Activated naive CD8-positive, alpha-beta T cell (primary cell): Measurements from ENCODE around the gene ANO5.

Source experiments
- H3K27ac Mint-ChIP-seq: one replicate; pipeline ENCODE4 v1.8.0; 2021; ENCODE audit warnings: mixed read lengths
- H3K27me3 Mint-ChIP-seq: one replicate; pipeline ENCODE4 v1.8.0; 2021; ENCODE audit warnings: mixed read lengths
- H3K36me3 Mint-ChIP-seq: one replicate; pipeline ENCODE4 v1.8.0; 2021; ENCODE audit warnings: mixed read lengths
- H3K4me1 Mint-ChIP-seq: one replicate; pipeline ENCODE4 v1.8.0; 2021; ENCODE audit warnings: low read depth, mixed read lengths
- H3K4me3 Mint-ChIP-seq: one replicate; pipeline ENCODE4 v1.8.0; 2021; ENCODE audit warnings: mild to moderate bottlenecking, mixed read lengths
- H3K9me3 Mint-ChIP-seq: one replicate; pipeline ENCODE4 v1.8.0; 2021; ENCODE audit warnings: low read depth, mixed read lengths

ANO5 gene

DNA sequence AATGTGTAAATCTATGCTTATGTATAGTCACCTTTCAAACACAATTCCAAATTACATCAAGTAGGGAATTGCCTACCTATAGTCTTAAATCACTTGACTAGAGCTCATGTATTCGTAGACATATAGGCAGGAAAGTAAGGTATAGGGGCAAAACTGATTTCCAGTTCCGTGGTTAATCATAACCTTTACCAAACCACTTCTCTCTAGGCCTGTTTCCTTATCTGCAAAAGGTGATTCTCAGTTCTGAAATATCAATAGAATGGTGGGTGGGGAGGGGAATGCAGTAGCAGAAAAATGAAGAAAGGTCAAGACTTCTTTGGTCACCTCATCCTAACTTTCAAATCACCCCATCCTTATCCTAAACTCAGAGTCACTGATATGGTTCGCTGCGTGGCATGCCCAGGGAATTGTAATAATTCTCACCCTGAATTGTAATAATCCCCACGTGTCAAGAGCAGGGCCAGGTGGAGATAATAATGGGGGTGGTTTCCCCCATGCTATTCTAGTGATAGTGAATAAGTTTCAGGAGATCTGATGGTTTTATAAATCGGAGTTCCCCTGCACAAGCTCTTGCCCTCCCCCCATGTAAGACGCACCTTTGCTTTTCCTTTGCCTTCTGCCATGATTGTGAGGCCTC, 1.9 kb upstream of the ANO5 start:
- Mint-ChIP-seq H3K27me3 (peaks cover 18% of the 10 kb centered on the region), H3K36me3 (no peaks in the 10 kb centered on the region), H3K27ac (no peak overlapping the region), H3K4me1 (peaks cover 11% of the 10 kb centered on the region), H3K4me3 (no peak overlapping the region), H3K9me3 (no peaks in the 10 kb centered on the region)

DNA sequence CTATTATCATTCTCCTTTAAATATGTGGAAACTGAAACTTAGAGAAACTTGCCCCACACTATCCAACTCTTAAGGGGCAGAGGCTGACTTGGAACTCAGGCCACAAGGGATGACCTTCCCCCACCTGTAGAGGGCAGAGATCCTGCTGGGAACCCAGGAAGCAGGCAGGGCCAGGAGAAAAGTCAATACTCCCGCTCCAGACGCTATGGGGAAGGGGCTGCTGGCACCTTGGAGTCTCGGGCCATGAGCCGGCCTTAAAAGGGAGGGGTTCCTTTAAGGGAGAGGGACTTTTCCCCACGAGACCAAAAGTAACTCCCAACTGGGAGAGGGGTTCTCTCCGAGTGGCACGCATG, 620 bp upstream of the ANO5 start:
- peaks cover 11% of the 10 kb centered on the region for H3K4me1 Mint-ChIP-seq
- peak overlapping the region; percentile 53 for H3K4me3 Mint-ChIP-seq
- no peaks in the 10 kb centered on the region for H3K9me3 Mint-ChIP-seq
- no peak overlapping the region for H3K27ac Mint-ChIP-seq
- H3K27me3 Mint-ChIP-seq, result peaks cover 18% of the 10 kb centered on the region
- no peaks in the 10 kb centered on the region for H3K36me3 Mint-ChIP-seq

DNA sequence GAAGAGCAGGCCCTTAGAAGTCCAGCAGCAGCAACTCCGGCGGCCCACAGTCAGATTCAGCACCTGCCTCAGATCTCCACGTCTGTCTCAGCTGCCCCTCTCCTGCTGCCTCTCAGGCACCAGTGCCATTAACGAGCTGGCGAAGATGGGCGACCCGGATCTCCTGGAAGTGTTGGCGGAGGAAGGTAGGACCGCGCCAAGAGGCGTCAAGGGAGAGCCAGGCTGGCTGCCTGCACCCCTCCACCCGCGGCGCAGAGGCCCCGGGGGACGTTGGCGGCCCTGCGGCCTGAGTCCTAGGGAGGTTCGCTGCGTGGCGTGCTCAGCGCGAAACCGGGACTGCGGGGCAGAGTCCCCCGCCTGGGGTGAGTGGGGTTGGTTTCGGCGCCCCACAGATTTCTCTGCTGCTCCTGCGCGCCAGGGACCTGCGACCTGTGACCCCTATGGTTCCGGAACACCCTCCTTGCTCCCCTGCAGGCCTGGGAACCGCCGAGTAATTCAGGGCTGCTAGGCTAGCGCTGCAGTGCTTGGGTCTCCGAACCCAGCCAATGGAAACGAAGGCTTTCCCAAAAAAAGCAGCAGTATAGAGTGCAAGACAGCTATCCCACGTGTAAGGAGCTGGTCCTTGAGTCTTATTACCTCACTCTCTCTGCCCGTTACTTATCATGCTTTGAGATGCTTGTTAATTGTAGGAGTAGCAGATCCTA, 615 bp downstream of the ANO5 start:
- no peaks in the 10 kb centered on the region for H3K36me3 Mint-ChIP-seq
- no peak overlapping the region for H3K27ac Mint-ChIP-seq
- no peaks in the 10 kb centered on the region for H3K9me3 Mint-ChIP-seq
- peaks cover 18% of the 10 kb centered on the region for H3K27me3 Mint-ChIP-seq
- H3K4me1 Mint-ChIP-seq, result peaks cover 11% of the 10 kb centered on the region
- H3K4me3 Mint-ChIP-seq, result peak overlapping the region; percentile 52

DNA sequence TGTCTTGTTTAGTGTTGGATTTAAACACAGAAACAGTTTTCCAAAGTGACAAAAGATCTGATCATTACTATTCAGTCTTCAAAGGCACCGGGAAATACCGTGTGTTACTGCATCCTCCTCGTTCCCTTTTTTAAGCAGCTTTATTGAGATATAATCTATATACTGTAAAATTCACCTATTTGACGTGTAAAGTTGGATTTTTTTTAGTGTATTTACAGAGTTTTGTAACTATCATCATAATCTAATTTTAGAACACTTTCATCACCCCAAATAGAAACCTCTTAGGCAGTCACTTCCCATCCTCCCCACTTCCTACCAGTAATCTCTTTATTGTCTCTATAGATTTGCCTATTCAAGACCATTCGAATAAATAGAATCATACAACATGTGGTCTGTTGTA, 1.4 kb downstream of the ANO5 start:
- Mint-ChIP-seq H3K27me3 (peaks cover 18% of the 10 kb centered on the region), H3K4me3 (no peak overlapping the region), H3K4me1 (peaks cover 11% of the 10 kb centered on the region), H3K36me3 (no peaks in the 10 kb centered on the region), H3K9me3 (no peaks in the 10 kb centered on the region), H3K27ac (no peak overlapping the region)

DNA sequence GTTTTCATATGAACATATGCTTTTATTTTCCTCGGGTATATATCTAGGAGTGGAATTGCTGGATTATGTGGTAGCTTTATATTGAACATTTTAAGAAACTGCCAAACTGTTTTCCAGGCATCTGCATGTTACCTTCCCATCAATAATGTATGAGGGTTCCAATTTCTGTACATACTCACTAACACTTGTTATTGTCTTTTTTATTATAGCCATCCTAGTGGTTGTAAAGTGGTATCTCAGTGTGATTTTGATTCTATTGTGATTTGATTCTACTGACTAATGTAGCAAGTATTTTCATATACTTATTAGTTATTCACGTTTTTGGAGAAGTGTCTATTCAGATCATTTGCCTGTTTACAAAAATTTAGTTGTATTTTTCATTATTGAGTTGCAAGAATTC, 2.0 kb downstream of the ANO5 start:
- no peak overlapping the region for H3K4me3 Mint-ChIP-seq
- H3K27ac Mint-ChIP-seq, result no peak overlapping the region
- H3K4me1 Mint-ChIP-seq, result peaks cover 11% of the 10 kb centered on the region
- H3K9me3 Mint-ChIP-seq, result no peaks in the 10 kb centered on the region
- no peaks in the 10 kb centered on the region for H3K36me3 Mint-ChIP-seq
- H3K27me3 Mint-ChIP-seq, result peaks cover 18% of the 10 kb centered on the region

DNA sequence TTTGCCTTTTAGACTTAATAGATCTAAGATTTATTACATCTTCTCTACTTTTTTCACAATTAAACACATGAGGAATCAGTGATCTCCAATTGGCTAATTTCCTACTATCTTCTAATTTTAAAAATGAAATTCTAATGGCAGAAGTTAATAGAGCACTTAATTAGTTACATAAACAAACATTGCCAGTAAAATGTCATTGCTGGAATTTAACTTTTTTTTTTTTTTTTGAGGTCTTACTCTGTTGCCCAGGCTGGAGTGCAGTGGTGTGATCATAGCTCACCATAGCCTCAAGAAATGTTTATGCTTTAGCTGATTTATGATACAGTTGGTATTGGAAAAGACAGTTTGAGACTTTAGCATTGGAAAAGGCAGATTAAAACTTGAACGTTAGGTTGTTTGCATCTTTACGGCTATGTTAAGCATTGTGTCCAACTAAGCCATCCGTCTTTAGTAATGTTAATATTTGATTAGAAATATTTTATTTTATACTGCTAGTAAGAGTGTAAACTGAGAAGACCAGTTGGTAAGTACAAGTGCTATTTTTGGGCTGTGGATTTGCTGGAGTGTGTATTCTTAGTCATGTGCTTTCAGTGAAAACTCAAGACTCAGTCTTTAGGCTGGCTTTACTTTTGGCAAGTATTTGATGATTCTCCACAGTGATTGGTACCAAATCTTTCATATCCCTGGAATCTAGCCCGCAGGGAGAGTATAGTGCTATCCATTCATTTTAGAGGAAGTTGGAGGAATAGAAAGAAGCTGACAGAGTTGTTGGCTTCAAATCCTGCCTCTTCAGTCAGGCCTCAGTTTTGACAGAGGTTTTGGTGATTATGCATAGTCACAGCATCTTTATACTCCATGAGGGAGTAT, 4.5 kb downstream of the ANO5 start:
- Mint-ChIP-seq H3K4me1 (peaks cover 8% of the 10 kb centered on the region), H3K4me3 (no peak overlapping the region), H3K9me3 (no peaks in the 10 kb centered on the region), H3K27me3 (peaks cover 15% of the 10 kb centered on the region), H3K36me3 (no peaks in the 10 kb centered on the region), H3K27ac (no peak overlapping the region)

DNA sequence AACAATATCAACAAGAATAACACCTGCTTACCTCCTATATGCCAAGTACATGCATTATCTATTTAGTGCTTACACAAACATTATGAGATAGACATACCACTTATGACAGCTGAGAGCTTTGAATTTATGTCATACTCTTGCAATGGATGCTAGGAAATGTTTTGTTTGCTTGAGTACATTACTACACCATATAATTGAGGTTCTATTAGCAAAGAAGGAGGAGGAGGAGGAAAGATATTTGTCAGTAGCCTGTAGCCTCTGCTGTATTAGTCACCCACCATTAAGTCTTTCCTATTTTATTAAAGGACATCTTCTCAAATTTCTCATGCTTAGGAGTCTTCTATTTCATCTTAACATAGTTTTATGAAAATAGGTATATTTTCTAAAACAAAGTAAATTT, 6.4 kb downstream of the ANO5 start:
- Mint-ChIP-seq H3K4me3 (no peak overlapping the region), H3K9me3 (no peaks in the 10 kb centered on the region), H3K27ac (no peak overlapping the region), H3K4me1 (no peaks in the 10 kb centered on the region), H3K36me3 (no peaks in the 10 kb centered on the region), H3K27me3 (peaks cover 9% of the 10 kb centered on the region)

DNA sequence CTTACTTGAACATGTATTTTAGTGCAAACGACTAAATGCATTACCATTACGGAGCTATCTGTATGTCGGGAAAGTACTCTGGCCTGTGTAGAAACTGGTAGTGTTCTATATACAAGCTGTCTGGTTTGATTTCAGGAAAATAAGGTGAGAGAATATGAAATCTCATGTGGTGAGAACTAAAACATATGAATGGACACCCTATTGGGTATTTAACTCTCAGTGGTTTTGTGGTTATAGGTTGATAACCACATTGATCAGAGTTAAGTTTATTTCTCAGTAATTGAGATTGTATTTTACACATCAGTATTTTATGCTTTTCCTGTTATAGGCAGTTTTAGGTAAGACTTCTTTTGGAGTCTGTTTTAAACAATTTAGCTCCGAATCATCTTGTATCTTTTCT, 10.4 kb downstream of the ANO5 start:
- Mint-ChIP-seq H3K9me3 (no peaks in the 10 kb centered on the region), H3K36me3 (no peaks in the 10 kb centered on the region), H3K27ac (no peak overlapping the region), H3K27me3 (peaks cover 4% of the 10 kb centered on the region), H3K4me1 (no peaks in the 10 kb centered on the region), H3K4me3 (no peak overlapping the region)

DNA sequence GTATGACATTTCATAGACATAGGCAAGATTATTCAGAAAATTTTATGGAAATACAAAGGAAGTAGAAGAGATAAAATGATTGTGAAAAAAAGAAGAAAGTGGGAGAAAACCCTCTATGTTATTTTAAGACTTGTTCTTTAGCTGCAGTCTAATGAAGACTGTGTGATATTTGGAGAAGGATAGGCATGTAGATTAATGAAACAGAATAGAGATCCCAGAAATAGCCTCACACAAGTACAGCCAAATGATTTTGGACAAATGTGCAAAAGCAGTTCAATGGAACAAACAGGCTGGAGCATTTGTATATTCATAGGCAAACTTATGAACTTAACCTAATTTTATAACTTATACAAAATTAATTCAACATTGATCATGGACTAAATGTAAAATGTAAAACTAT, 14.3 kb downstream of the ANO5 start:
- no peaks in the 10 kb centered on the region for H3K36me3 Mint-ChIP-seq
- no peaks in the 10 kb centered on the region for H3K4me1 Mint-ChIP-seq
- no peak overlapping the region for H3K27ac Mint-ChIP-seq
- H3K27me3 Mint-ChIP-seq, result peaks cover 2% of the 10 kb centered on the region
- no peak overlapping the region for H3K4me3 Mint-ChIP-seq
- no peaks in the 10 kb centered on the region for H3K9me3 Mint-ChIP-seq

DNA sequence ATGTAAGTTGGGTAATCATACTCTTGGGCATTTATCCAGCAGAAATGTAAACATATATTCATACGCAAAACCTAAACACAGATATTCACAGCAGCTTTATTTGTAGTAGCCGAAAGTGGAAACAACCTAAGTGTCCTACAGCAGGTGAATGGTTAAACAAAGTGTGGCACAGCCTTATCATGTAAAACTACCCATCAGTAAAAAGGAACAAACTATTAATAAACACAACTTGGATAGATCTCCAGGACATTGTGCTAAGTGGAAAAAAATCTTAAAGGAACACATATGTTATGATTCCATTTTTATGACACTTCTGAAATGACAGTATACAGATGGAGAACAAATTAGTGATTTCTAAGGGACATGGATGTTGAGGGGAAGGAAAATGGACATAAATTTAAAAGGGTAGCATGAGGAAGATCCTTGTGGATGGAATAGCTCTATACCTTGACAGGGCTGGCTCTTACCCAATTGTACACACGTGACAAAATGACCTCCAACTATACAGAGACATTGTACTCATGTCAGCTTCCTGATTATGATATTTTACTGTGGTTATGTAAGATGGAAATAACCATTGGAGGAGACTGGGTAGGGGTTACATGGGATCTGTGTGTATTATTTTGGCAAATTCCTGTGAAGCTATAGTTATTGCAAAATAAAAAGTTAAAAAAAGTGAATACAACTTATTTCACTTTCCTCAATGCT, 15.4 kb downstream of the ANO5 start:
- Mint-ChIP-seq H3K27me3 (peaks cover 2% of the 10 kb centered on the region), H3K27ac (no peak overlapping the region), H3K4me3 (no peak overlapping the region), H3K4me1 (no peaks in the 10 kb centered on the region), H3K9me3 (no peaks in the 10 kb centered on the region), H3K36me3 (no peaks in the 10 kb centered on the region)

DNA sequence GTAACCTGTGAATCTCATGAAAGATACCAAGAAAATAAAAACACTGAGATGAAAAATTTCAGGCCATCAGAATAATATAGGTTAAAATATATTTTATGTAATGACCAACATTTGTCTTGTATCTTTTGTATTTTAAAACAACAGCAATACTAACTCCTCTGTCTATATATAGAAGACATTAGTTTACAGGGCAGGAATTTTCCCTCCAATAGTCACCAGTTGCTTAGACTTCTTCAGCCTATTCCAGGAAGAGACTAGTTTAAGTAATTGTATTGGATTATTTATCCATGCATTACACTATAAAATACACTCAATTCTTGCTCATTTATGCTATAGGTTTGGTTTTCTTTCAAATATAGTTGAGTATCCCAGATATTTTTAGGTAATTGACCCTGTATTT, 24.1 kb downstream of the ANO5 start:
- no peaks in the 10 kb centered on the region for H3K36me3 Mint-ChIP-seq
- no peak overlapping the region for H3K4me3 Mint-ChIP-seq
- no peaks in the 10 kb centered on the region for H3K27me3 Mint-ChIP-seq
- H3K4me1 Mint-ChIP-seq, result no peaks in the 10 kb centered on the region
- H3K9me3 Mint-ChIP-seq, result no peaks in the 10 kb centered on the region
- no peak overlapping the region for H3K27ac Mint-ChIP-seq

DNA sequence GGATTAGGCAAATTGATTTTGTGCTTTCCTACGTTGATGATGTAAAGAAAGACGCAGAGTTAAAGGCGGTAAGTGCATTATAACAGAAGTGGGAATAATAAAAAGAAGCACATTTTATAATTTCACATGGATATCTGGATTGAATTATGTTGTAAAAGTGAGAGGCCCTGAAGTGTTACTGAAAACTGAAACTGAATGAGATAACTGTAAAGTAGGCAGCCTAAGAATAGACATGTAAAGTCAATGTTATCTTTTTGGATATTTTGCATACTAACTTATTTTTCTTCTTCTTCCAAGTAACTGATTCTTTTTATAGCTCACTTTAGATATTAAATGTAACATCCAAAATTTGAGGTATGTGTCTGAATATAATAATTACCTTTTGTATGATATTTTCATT, 28.3 kb downstream of the ANO5 start:
- no peaks in the 10 kb centered on the region for H3K27me3 Mint-ChIP-seq
- no peak overlapping the region for H3K27ac Mint-ChIP-seq
- no peaks in the 10 kb centered on the region for H3K4me1 Mint-ChIP-seq
- H3K36me3 Mint-ChIP-seq, result no peaks in the 10 kb centered on the region
- H3K9me3 Mint-ChIP-seq, result no peaks in the 10 kb centered on the region
- H3K4me3 Mint-ChIP-seq, result no peak overlapping the region

DNA sequence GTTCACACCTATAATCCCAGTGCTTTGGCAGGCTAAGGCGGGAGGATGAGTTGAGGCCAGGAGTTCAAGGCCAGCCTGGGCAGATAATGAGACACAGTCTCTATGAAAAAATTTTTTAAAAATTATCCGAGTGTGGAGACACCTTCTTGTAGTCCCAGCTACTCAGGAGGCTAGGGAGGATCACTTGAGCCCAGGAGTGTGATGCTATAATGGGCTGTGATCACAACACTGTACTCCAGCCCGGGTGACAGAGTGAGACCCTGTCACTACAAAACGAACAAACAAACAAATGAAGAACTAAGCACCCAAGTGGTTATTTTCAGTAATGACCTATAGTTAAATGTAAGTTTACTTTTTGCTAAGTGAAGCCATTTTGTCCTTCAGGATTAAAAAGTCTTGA, 32.3 kb downstream of the ANO5 start:
- Mint-ChIP-seq H3K4me3 (no peak overlapping the region), H3K4me1 (no peaks in the 10 kb centered on the region), H3K36me3 (no peaks in the 10 kb centered on the region), H3K27ac (no peak overlapping the region), H3K9me3 (no peaks in the 10 kb centered on the region), H3K27me3 (no peaks in the 10 kb centered on the region)

DNA sequence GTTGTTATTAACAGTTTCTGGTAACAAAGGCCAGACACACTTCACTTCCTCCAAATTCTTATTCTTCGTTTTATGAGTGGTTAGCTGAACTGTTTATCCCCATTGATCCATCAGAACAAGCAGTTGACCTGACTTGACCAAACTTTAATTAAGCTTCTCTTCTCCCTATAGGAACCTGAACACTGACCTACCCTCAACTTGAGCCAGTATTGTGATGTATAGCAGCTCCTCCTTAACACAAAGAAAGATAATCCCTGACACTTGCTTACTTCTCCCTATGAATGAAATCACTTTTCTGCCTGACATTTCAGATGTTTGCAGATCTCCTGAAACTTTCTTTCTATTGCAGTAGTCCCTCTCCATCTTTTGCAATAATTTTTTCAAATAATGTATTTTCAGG, 41.9 kb downstream of the ANO5 start:
- no peaks in the 10 kb centered on the region for H3K36me3 Mint-ChIP-seq
- H3K4me3 Mint-ChIP-seq, result no peak overlapping the region
- H3K27me3 Mint-ChIP-seq, result no peaks in the 10 kb centered on the region
- H3K4me1 Mint-ChIP-seq, result no peaks in the 10 kb centered on the region
- H3K27ac Mint-ChIP-seq, result no peak overlapping the region
- no peaks in the 10 kb centered on the region for H3K9me3 Mint-ChIP-seq

DNA sequence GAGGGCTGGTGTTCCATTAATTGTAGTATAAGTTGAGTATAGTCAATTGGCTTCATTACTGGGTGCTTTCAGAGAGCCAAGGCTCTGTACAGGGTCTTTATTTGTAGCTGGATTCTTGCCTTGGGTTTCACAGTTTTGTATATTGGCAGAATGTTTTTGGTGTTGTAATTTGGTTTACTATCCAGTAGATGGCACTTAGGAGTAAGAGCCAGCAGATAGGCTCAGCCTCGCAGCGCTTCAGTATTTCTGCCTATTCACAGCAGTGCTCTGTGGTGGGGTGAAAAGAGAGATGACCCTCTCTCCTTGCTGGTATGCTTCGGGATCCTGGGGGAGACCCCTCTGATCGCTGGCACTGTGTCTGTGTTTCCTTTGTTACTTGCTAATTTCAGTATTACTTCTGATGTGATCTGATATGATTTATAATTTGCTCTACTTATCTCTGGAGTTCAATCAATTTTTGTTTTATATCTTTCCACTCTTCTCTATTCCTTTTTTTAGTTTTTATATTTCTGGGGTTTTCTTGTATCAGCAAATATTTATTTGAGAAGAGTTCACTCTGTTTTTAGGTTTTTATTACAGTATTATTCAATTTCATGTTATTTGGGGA, 52.2 kb downstream of the ANO5 start:
- no peaks in the 10 kb centered on the region for H3K36me3 Mint-ChIP-seq
- H3K9me3 Mint-ChIP-seq, result no peaks in the 10 kb centered on the region
- peaks cover 7% of the 10 kb centered on the region for H3K27me3 Mint-ChIP-seq
- H3K4me3 Mint-ChIP-seq, result no peak overlapping the region
- H3K4me1 Mint-ChIP-seq, result no peaks in the 10 kb centered on the region
- H3K27ac Mint-ChIP-seq, result no peak overlapping the region
